Neural cell (in vitro differentiated cells): ENCODE measurements around the gene IL1RAPL2.

ENCODE experiments used
- EZH2 ChIP-seq: fragments of 200-600, 300-800 bp; shearing (Covaris generic), sonication (generic); IDR thresholded peaks from 2 replicates; pipeline ENCODE4 v1.6.1; 2014; ENCODE audit warnings: antibody characterized with exemption, low read length, borderline replicate concordance, mild to moderate bottlenecking; ENCODE audit not compliant: insufficient read depth, poor library complexity, severe bottlenecking
- POLR2AphosphoS5 ChIP-seq: IDR thresholded peaks from 2 replicates; pipeline ENCODE4 v1.6.1; 2012
- RAD21 ChIP-seq: fragments of 450-650 bp; conservative IDR thresholded peaks from 2 replicates; pipeline ENCODE4 v1.6.1; 2014; ENCODE audit warnings: antibody characterized with exemption, mild to moderate bottlenecking, moderate library complexity
- TF ChIP-seq, protein P1 (sequence below): fragments of 450-650 bp; IDR thresholded peaks from 2 replicates; pipeline ENCODE4 v1.5.1; 2014; ENCODE audit warnings: antibody characterized with exemption, mild to moderate bottlenecking, moderate library complexity; ENCODE audit not compliant: poor library complexity, severe bottlenecking

DNA sequence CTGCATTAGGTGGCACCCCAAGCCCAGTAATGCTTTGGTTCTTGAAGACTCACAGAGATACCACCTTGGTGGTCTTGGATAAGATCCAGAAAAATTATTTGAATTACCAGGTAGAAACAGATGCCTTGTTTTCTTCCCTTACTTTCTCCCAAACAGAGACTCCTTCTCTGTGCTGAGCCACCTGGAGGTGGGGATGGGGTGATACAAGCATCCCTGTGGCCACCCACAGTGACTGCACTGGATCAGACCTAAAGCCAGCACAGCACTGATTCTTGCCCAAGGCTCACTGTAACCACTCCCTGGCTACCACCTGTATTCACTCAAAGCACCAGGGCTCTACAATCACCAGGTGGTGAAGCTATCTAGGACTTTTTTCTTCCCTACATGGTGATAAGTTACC is 497.7 kb downstream of the IL1RAPL2 start:
- TF ChIP-seq, protein P1, sequence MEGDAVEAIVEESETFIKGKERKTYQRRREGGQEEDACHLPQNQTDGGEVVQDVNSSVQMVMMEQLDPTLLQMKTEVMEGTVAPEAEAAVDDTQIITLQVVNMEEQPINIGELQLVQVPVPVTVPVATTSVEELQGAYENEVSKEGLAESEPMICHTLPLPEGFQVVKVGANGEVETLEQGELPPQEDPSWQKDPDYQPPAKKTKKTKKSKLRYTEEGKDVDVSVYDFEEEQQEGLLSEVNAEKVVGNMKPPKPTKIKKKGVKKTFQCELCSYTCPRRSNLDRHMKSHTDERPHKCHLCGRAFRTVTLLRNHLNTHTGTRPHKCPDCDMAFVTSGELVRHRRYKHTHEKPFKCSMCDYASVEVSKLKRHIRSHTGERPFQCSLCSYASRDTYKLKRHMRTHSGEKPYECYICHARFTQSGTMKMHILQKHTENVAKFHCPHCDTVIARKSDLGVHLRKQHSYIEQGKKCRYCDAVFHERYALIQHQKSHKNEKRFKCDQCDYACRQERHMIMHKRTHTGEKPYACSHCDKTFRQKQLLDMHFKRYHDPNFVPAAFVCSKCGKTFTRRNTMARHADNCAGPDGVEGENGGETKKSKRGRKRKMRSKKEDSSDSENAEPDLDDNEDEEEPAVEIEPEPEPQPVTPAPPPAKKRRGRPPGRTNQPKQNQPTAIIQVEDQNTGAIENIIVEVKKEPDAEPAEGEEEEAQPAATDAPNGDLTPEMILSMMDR = no peak
- no peak for TF ChIP-seq POLR2AphosphoS5
- TF ChIP-seq RAD21 = no peak
- no peak for TF ChIP-seq EZH2
